Measurements from ENCODE around the gene IKZF1.

- TF ChIP-seq CTCF (conservative IDR thresholded peaks at IDR 0.05; ENCODE audit: low read length) (no peak), EZH2phosphoT487 (IDR thresholded peaks at IDR 0.05; ENCODE audit: borderline replicate concordance) (no peak)
Measured at GRCh38 chr7:50352751-50353150, 48.2 kb downstream of the IKZF1 start.

Data from Loucy (cell line).